ENCODE data around the gene RASGRF2. TPM values are rescaled to one million over a fixed set of nuclear protein-coding genes. Genes with fewer than 3 reads are reported as not detected.

The RASGRF2 gene
- total RNA-seq, 1 donor from 2014 or later = 1.4 TPM

DNA sequence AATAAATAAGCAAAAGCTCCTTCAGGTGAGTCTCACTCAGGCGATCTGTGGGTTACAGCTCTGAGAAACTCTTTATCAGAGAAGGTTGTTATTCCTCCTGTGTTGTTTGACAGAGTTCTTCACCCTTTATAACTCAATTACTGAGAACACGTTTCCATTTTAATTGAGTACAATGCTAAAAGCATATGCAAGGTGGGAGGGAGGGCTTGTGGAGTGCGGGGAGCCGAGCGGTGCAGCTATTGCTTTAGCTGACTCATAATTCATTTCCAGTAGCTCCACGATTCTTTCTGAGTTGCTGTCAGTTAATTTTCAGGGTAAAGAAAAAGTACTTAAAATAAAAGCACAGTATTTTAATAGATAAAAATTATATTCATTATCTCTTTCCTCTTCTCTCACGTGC lies 168.3 kb downstream of the RASGRF2 start:
- H3K27me3 Mint-ChIP-seq (ENCODE audit: unreplicated experiment) = peaks cover 2% of the 10 kb centered on the region
- no peak overlapping the region for H3K4me3 Mint-ChIP-seq (ENCODE audit: unreplicated experiment)
- no peaks in the 10 kb centered on the region for H3K4me1 Mint-ChIP-seq (ENCODE audit: low read depth, unreplicated experiment)
- no peaks in the 10 kb centered on the region for H3K36me3 Mint-ChIP-seq (ENCODE audit: unreplicated experiment)
- H3K9me3 Mint-ChIP-seq (ENCODE audit: unreplicated experiment) = no peaks in the 10 kb centered on the region
- DNase-seq = no peak
- H3K27ac Mint-ChIP-seq (ENCODE audit: unreplicated experiment) = no peak overlapping the region
- TF ChIP-seq, protein P1, sequence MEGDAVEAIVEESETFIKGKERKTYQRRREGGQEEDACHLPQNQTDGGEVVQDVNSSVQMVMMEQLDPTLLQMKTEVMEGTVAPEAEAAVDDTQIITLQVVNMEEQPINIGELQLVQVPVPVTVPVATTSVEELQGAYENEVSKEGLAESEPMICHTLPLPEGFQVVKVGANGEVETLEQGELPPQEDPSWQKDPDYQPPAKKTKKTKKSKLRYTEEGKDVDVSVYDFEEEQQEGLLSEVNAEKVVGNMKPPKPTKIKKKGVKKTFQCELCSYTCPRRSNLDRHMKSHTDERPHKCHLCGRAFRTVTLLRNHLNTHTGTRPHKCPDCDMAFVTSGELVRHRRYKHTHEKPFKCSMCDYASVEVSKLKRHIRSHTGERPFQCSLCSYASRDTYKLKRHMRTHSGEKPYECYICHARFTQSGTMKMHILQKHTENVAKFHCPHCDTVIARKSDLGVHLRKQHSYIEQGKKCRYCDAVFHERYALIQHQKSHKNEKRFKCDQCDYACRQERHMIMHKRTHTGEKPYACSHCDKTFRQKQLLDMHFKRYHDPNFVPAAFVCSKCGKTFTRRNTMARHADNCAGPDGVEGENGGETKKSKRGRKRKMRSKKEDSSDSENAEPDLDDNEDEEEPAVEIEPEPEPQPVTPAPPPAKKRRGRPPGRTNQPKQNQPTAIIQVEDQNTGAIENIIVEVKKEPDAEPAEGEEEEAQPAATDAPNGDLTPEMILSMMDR (IDR thresholded peaks at IDR 0.05; ENCODE audit: partially characterized antibody, unreplicated experiment) = no peak

DNA sequence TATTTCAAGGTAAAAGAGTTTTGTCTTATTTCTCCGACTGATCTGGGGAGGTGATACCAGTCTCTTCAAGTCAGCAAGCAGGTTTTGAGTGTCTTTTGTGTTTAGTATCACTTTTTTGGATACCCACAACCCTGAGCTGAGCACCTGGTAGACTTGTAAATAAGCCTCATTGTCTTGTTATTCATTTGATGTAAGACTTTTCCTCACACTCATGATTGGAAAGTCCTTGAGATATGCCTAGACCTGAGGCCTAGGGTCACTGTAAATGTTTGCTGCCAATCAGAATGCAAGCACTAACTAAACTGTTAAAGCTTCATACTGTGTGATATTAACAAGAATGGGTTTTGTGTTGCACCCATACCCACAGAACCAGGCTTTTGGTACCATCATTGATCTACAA lies 172.2 kb downstream of the RASGRF2 start:
- DNase-seq = no peak
- Mint-ChIP-seq H3K9me3 (ENCODE audit: unreplicated experiment) (no peaks in the 10 kb centered on the region), H3K27ac (ENCODE audit: unreplicated experiment) (no peak overlapping the region), H3K4me1 (ENCODE audit: low read depth, unreplicated experiment) (no peaks in the 10 kb centered on the region), H3K27me3 (ENCODE audit: unreplicated experiment) (peaks cover 2% of the 10 kb centered on the region), H3K36me3 (ENCODE audit: unreplicated experiment) (peaks cover 8% of the 10 kb centered on the region), H3K4me3 (ENCODE audit: unreplicated experiment) (no peak overlapping the region)
- TF ChIP-seq, protein P1 (IDR thresholded peaks at IDR 0.05; ENCODE audit: partially characterized antibody, unreplicated experiment) = no peak

DNA sequence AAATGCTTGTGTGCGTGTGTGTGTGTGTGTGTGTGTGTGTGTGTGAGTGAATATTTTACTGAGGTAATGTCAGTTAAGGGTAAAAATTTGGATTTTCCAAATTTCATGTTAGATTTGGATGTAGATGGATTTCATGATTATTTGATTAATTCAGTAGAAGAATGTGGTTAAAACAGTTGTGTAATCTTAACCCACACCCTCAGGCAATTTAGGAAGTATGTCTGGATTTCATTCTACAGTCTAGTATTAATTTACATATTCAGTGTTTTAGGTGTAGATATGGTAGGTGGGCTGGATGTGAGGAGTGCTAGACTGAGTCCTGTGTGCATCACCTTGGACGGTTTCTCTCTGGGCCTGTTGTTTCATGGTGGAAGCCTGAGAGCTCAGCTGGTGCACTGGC lies 173.9 kb downstream of the RASGRF2 start:
- H3K27ac Mint-ChIP-seq (ENCODE audit: unreplicated experiment) = no peak overlapping the region
- no peak for DNase-seq
- TF ChIP-seq, protein P1 (IDR thresholded peaks at IDR 0.05; ENCODE audit: partially characterized antibody, unreplicated experiment) = no peak
- H3K36me3 Mint-ChIP-seq (ENCODE audit: unreplicated experiment) = peaks cover 8% of the 10 kb centered on the region
- H3K4me1 Mint-ChIP-seq (ENCODE audit: low read depth, unreplicated experiment) = no peaks in the 10 kb centered on the region
- H3K27me3 Mint-ChIP-seq (ENCODE audit: unreplicated experiment) = peaks cover 2% of the 10 kb centered on the region
- H3K9me3 Mint-ChIP-seq (ENCODE audit: unreplicated experiment) = no peaks in the 10 kb centered on the region
- no peak overlapping the region for H3K4me3 Mint-ChIP-seq (ENCODE audit: unreplicated experiment)

DNA sequence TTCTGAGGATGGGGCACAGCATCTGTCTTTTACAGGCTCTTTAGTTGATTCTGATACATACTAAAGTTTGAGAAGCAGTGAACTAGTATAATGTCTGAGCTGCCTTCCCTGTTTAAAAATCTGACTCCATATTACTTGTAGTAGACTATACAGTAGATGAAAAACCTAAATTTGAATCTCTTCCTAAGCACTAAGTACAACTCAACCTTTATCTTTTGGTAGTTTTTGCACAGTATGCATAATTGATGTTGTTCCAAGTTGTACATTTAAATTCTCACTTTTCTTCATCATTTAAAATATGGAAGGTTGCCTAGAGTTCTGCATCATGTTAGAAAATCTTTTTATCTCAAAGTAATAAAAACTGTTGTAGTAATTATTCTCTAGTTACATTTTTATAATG lies 174.4 kb downstream of the RASGRF2 start:
- peaks cover 8% of the 10 kb centered on the region for H3K36me3 Mint-ChIP-seq (ENCODE audit: unreplicated experiment)
- H3K27ac Mint-ChIP-seq (ENCODE audit: unreplicated experiment) = no peak overlapping the region
- no peak overlapping the region for H3K4me3 Mint-ChIP-seq (ENCODE audit: unreplicated experiment)
- peaks cover 2% of the 10 kb centered on the region for H3K27me3 Mint-ChIP-seq (ENCODE audit: unreplicated experiment)
- no peaks in the 10 kb centered on the region for H3K9me3 Mint-ChIP-seq (ENCODE audit: unreplicated experiment)
- TF ChIP-seq, protein P1 (IDR thresholded peaks at IDR 0.05; ENCODE audit: partially characterized antibody, unreplicated experiment) = no peak
- DNase-seq = no peak
- no peaks in the 10 kb centered on the region for H3K4me1 Mint-ChIP-seq (ENCODE audit: low read depth, unreplicated experiment)

DNA sequence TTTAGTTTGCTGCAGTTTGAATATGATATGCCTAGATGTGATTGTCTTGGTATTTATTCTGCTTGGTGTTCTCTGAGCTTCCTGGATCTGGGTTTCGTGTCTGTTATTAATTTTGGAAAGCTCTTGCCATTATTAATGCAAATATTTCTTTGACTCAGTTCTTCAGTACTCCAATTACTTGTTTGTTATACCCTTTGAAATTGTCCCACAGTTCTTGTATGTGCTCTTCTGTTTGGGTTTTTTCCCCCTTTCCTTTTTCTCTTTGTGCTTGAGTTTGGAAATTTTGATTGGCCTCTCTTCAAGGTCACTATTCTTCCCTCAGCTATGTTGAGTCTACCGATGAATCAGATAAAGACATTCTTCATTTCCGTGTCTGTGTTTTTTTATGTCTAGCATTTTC lies 176.4 kb downstream of the RASGRF2 start:
- peaks cover 8% of the 10 kb centered on the region for H3K36me3 Mint-ChIP-seq (ENCODE audit: unreplicated experiment)
- no peaks in the 10 kb centered on the region for H3K27me3 Mint-ChIP-seq (ENCODE audit: unreplicated experiment)
- TF ChIP-seq, protein P1 (IDR thresholded peaks at IDR 0.05; ENCODE audit: partially characterized antibody, unreplicated experiment) = no peak
- H3K9me3 Mint-ChIP-seq (ENCODE audit: unreplicated experiment) = no peaks in the 10 kb centered on the region
- no peaks in the 10 kb centered on the region for H3K4me1 Mint-ChIP-seq (ENCODE audit: low read depth, unreplicated experiment)
- DNase-seq = no peak
- no peak overlapping the region for H3K27ac Mint-ChIP-seq (ENCODE audit: unreplicated experiment)
- no peak overlapping the region for H3K4me3 Mint-ChIP-seq (ENCODE audit: unreplicated experiment)

All from glutamatergic neuron (in vitro differentiated cells).